HG03520 (cell line): ENCODE data around the gene C9orf50.

Source experiments
- ATAC-seq: cut with Tn5 transposase; IDR thresholded peaks from one replicate; pipeline ENCODE4 v1.9.1; 2021; ENCODE audit warnings: mild to moderate bottlenecking, moderate library complexity; ENCODE audit not compliant: unreplicated experiment

C9orf50 gene

GRCh38 chr9:129612815-129613519 lies 7.9 kb downstream of the C9orf50 start:
- ATAC-seq = no peak

- ATAC-seq = no peak
These were observed 8.8 kb downstream of the C9orf50 start for GRCh38 chr9:129612123-129612522.

GRCh38 chr9:129611307-129611800 lies 9.5 kb downstream of the C9orf50 start:
- ATAC-seq = no peak

GRCh38 chr9:129610473-129611306 lies 10.2 kb downstream of the C9orf50 start:
- no peak for ATAC-seq

GRCh38 chr9:129610213-129610472 lies 10.8 kb downstream of the C9orf50 start:
- no peak for ATAC-seq

GRCh38 chr9:129609486-129610212 lies 11.3 kb downstream of the C9orf50 start:
- ATAC-seq = no peak

GRCh38 chr9:129608561-129609481 lies 12.1 kb downstream of the C9orf50 start:
- ATAC-seq = no peak

GRCh38 chr9:129607027-129607387 lies 13.9 kb downstream of the C9orf50 start:
- ATAC-seq = no peak

GRCh38 chr9:129606161-129607026 lies 14.5 kb downstream of the C9orf50 start:
- no peak for ATAC-seq

- no peak for ATAC-seq
These were observed 16.1 kb downstream of the C9orf50 start for GRCh38 chr9:129604766-129605163.

GRCh38 chr9:129604056-129604765 lies 16.7 kb downstream of the C9orf50 start:
- ATAC-seq = no peak

- no peak for ATAC-seq
These were observed 18.1 kb downstream of the C9orf50 start for GRCh38 chr9:129602598-129603415.

- ATAC-seq = no peak
These were observed 19.7 kb downstream of the C9orf50 start for GRCh38 chr9:129601082-129601674.

GRCh38 chr9:129598089-129598596 lies 22.8 kb downstream of the C9orf50 start:
- ATAC-seq = no peak

GRCh38 chr9:129597355-129598088 lies 23.4 kb downstream of the C9orf50 start:
- ATAC-seq = no peak

- no peak for ATAC-seq
These were observed 24.2 kb downstream of the C9orf50 start for GRCh38 chr9:129596541-129597331.
